Stimulated activated CD8-positive, alpha-beta memory T cell treated with anti-CD3 and anti-CD28 coated beads, Interleukin-12 subunit alpha, Interleukin-12 subunit beta, amount 100 ng/mL, for 4 hours (primary cell): ENCODE measurements around the gene EDN1.
"Not testable (repeated sequence)": the region's sequence is repeated elsewhere in the genome, so short reads cannot be mapped to it uniquely, and the experiment has no call there.

Experiments used
- DNase-seq: peaks from one replicate; pipeline ENCODE4 v3.0.0-alpha.2; 2020; ENCODE audit warnings: low read depth

Gene EDN1

DNA sequence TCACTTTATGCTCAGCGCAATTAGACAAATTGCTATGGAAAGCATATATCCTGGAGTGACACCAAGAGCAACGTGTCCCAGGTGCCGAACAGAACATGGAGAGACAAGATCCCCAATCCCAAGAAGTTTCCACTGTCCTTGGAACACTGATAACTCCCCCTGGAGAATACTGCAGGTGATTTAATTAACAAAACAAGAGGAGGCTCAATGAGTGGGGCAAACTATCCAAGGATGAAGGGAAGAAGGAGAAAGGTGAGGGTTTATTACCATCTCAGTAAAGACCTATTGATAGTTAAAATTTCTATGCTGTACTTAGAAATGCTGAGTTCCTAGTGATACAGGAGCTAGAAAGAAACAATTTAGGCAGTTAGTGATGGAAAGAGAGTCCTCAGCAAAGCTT lies 35.7 kb downstream of the EDN1 start:
- no peak for DNase-seq

GRCh38 chr6:12327391-12327790 lies 37.2 kb downstream of the EDN1 start:
- DNase-seq: no peak

GRCh38 chr6:12327988-12328387 lies 37.8 kb downstream of the EDN1 start:
- no peak for DNase-seq

GRCh38 chr6:12328701-12329100 lies 38.5 kb downstream of the EDN1 start:
- no peak for DNase-seq

- DNase-seq: no peak
Measured at GRCh38 chr6:12331474-12331873, 41.3 kb downstream of the EDN1 start.

GRCh38 chr6:12331951-12332749 lies 42.0 kb downstream of the EDN1 start:
- DNase-seq: no peak

GRCh38 chr6:12332750-12333079 lies 42.6 kb downstream of the EDN1 start:
- not testable (repeated sequence) for DNase-seq

DNA sequence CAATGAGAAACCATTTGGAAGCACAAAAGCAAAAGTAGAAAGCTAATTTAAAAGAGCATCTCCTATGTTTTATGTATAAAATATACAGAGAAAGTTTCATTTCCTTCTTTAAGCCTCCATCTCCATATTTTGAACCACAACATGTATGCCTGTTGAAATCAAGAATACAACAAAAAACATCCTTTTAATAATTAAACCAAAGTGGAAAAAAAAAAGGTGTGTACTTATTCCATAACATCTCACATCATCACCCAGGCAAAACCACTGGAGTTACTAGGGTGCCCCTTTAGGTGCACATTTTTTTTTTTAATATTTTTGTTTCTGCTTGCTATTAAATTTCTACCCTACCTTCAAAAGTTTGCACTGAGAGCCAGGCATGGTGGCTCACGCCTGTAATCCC lies 43.0 kb downstream of the EDN1 start:
- DNase-seq: no peak

- DNase-seq: no peak
Measured at GRCh38 chr6:12334526-12335130, 44.5 kb downstream of the EDN1 start.

DNA sequence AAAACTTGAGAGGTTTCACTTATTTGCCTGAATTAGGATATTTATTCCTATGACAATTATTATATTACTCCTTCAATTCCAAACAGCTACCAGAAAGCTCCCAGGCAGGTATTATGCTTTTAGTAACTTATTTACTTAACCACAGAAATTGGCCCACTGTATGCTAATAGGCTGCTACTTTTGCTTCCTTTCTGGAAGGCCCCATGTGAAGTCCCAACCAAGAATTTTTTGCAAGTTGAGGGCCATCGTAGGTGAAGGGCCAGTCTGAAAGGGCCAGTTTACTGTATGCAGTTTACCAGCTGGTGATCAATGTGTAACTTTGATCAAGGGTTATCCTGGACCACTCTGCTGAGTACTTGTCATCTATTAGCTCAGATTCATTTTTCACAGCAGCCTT lies 45.0 kb downstream of the EDN1 start:
- no peak for DNase-seq

GRCh38 chr6:12335717-12336116 lies 45.6 kb downstream of the EDN1 start:
- DNase-seq: no peak

DNA sequence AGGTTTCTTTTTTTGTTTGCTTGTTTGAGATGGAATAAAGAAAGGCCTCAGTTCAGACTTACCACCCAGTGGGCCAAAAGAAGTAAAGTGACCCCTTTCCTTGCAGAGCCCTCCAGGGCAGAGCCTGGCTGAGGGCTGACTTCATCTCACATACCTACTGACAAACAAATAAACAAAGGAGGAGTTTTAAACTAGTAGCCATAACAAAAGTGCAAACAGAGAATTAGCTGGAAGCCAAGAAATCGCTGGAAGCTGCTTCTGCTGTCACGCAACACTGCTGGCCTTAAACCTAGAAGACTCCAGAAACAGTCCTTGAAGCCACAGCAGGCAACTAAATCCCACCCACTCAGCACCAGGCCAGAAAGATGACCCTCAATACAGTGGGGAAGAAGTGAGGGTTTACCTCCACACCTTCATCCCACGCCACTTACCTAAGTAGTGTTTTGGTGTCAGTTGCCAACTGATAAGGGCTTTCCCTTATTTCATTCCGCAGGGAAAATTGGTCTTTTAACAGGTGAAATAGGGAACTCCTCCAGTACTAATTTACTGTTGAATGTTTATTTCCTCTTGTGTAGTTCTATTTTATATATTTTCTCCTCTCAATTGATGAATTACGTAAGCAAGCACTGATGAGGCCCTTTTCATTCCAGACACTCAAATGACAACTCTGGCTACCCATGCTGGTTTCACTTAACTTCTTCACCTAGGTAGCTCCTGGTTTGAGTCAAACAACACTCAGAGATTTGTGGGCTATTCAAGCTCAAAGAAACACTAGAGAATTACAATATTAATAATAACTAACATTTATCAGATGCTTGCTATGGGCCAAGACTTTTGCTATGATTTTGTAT lies 46.2 kb downstream of the EDN1 start:
- DNase-seq: no peak

- no peak for DNase-seq
Measured at GRCh38 chr6:12339022-12339421, 48.9 kb downstream of the EDN1 start.

DNA sequence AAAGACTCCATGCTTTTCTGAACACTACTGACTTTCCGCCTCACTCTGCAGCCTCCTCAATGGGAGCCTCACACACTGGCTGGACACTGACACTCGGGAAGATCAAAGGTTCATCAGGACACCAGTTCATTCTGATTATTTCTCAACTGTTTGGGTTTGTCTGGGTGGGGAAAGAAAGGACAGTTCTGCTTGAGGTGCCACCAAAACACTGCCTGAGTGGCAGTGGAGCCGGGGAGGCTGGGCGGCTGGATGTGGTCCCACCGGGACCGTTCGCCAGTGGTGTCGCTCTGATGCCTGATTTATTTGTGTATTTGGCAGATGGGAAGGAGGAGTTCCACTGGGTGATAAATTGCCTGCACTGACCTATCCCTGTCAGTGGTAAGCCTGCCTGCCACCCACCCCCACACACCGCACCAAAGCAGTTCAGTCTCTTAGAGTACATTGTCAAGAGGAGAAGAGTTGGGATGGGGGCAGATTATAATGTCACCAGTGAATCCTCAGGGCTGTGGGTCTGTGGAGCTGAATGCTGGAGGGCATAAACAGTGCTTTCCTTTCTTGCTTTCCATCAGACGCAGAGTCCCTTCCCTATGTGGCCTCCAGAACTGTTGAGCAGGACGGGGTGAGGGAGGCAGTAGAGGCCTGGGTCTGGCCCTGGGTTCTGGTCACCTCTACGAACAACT lies 49.8 kb downstream of the EDN1 start:
- no peak for DNase-seq

GRCh38 chr6:12340488-12340818 lies 50.3 kb downstream of the EDN1 start:
- no peak for DNase-seq

DNA sequence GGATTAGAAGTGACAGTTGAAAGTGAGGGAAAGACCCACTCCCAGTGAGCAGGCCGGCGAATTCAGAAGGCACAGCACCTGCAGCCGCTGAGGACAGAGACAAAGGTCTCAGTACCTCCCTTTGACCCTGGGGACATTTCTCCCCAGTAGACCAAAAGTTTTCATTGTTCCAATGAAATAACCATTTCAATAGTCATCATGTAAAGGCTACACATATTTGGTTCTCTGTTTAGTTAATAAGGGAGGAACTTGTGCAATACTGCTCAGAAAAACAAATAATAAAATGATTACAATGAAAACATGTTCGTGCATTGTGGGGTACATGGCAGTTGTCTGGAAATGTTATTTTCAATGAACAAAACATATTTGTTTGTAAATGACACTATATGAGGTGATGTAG lies 52.5 kb downstream of the EDN1 start:
- no peak for DNase-seq

DNA sequence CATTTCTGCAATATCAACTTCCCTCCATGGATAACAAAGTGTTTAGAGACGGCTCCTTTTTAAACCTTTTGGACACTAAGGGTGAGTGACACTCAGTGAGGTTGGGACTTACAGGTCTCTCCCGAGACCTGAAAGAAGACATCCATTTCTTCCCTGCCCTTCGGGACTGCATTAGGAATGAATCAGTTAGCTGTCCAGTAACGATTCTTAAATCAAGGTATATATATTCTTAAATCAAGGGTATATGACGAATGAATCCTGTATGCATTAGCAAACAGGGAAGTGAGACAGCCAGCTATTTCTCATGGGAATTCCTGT lies 52.9 kb downstream of the EDN1 start:
- DNase-seq: no peak

DNA sequence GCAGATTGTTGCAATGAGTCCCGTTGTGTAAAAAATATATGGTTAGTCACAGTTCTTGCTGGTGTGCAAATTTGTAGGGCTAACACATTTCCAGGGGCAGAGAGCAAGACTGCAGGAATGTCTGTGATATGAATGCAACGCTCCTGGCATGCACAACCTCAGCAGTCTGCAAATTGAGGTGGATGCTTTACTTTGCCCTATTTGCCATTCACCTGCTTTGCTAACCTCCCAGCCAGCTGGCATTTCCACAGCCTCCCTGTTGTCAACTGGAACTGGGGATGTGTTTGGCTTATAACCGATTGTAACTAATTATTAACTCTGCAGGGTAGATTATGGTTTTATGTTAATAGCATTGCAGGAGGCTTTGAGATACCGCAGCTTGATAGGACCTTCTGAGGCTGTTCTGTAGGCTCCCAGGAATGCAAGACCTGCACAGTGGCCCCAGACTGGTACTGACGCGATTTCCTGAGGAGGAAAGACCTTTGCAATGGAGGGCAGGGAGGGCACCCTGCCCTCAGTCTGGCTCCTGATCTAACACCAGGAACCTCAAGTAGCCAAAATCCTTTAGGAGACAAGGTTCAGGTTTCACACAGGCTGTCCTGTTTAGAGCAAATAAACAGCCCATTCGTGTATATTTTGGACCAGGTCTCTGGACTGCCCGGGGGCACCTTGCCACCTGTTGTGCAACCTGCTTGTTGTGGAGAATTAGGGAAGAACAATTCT lies 53.4 kb downstream of the EDN1 start:
- no peak for DNase-seq

DNA sequence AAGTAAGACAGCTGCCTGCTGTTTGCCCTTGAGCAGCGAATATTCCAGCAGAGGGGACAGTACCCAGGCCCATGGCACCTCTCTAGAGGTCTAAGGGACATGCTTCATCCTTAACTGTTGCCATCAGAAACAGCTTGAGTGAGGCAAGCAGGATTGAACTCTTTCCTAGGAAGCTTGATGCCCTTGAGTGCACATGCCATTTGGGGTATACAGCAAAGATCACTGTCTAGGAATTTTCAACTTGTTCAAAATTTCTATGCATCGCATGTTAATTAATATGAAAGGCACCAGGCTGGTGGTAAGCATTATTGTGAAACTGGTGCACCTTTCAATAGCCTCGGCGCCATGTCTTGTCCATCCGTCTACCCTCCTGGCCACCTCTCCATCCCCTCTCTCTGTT lies 54.1 kb downstream of the EDN1 start:
- DNase-seq: no peak

GRCh38 chr6:12344961-12345693 lies 55.0 kb downstream of the EDN1 start:
- no peak for DNase-seq

- no peak for DNase-seq
Measured at GRCh38 chr6:12345694-12346058, 55.5 kb downstream of the EDN1 start.
